Left lobe of liver (tissue), 2 donors: ENCODE results near the gene SYT10. TPM values are rescaled to one million over a fixed set of nuclear protein-coding genes. Genes with fewer than 3 reads are reported as not detected.
"Not testable (repeated sequence)": the region's sequence is repeated elsewhere in the genome, so short reads cannot be mapped to it uniquely, and the experiment has no call there.

Source experiments
- ATAC-seq: fragments of 200-7000 bp; cut with Tn5 transposase; one replicate; pipeline ENCODE4 v1.9.1; 2020; ENCODE audit warnings: mild to moderate bottlenecking, moderate library complexity
- DNase-seq: peaks from one replicate; pipeline ENCODE4 v3.0.0-alpha.2; 2020; ENCODE audit warnings: low spot score
- total RNA-seq: library from RNA; stranded (reverse); gene quantifications from one replicate; pipeline ENCODE4 v1.2.1, GENCODE V29; 2021
- donor health status: DM: no; HTN: no; CAD: no; lungs with moderate emphysema.
- donor health status: DM: no; HTN: yes; CAD: no.

The SYT10 gene
- total RNA-seq: 0.23 TPM

DNA sequence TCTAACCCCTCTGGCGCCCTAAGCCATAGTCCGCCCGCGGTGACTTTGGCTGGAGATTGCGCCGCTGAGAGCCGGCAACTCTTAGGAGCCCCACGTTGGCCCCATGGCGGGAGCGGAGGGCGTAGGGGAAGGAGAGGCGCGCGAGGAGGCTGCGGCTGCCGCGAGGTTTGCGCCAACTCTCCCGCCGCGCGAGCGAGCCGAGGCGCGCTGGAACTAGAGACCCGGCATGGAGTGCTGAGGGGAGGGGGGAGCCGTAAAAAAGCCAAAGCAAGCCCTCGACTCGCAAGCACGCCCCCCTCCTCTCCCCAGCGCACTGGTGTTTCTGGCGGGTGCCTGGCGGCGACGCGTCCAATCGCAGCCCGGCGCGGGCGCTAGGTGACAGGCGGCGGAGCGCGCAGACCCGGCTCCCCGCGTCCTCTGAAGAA lies at the start of gene SYT10:
Gene SYT10 (minus strand): TSS at position 233 of the 425 bp plus-strand sequence. CDS start 297 bp downstream, outside the sequence.
- DNase-seq (no peak), ATAC-seq (no peak)

GRCh38 chr12:33488036-33488435 lies 48.4 kb upstream of the SYT10 start:
- no peak for DNase-seq
- ATAC-seq: no peak

GRCh38 chr12:33486058-33486457 lies 46.4 kb upstream of the SYT10 start:
- ATAC-seq (no peak), DNase-seq (no peak)

- ATAC-seq (no peak), DNase-seq (no peak)
Measured at GRCh38 chr12:33484161-33484560, 44.5 kb upstream of the SYT10 start.

GRCh38 chr12:33480366-33480765 lies 40.7 kb upstream of the SYT10 start:
- DNase-seq: no peak
- ATAC-seq: no peak

- ATAC-seq (no peak), DNase-seq (no peak)
Measured at GRCh38 chr12:33476058-33476457, 36.4 kb upstream of the SYT10 start.

- ATAC-seq: no peak
- DNase-seq: no peak
Measured at GRCh38 chr12:33472299-33472698, 32.7 kb upstream of the SYT10 start.

- DNase-seq (no peak), ATAC-seq (no peak)
Measured at GRCh38 chr12:33455096-33455495, 15.5 kb upstream of the SYT10 start.

GRCh38 chr12:33450480-33450879 lies 10.9 kb upstream of the SYT10 start:
- no peak for ATAC-seq
- no peak for DNase-seq

DNA sequence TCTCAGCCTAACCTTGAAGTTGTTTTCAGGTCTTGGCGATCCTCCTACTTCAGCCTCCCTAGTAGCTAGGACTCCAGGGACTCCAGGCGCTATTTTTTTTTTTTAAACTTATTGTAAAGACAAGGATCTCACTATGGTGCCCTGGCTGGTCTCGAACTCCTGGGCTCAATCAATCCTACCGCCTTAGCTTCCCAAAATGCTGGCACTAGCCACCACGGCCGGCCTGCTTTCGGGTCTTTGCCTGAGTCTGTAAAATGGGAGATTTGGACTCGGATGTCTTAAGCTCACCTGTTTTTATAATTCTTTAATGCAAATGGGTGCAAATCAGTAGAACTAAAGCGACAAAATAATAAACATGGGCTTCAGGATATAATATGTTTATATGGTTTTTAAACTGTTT lies 858 bp upstream of the SYT10 start:
- DNase-seq (no peak), ATAC-seq (no peak)

DNA sequence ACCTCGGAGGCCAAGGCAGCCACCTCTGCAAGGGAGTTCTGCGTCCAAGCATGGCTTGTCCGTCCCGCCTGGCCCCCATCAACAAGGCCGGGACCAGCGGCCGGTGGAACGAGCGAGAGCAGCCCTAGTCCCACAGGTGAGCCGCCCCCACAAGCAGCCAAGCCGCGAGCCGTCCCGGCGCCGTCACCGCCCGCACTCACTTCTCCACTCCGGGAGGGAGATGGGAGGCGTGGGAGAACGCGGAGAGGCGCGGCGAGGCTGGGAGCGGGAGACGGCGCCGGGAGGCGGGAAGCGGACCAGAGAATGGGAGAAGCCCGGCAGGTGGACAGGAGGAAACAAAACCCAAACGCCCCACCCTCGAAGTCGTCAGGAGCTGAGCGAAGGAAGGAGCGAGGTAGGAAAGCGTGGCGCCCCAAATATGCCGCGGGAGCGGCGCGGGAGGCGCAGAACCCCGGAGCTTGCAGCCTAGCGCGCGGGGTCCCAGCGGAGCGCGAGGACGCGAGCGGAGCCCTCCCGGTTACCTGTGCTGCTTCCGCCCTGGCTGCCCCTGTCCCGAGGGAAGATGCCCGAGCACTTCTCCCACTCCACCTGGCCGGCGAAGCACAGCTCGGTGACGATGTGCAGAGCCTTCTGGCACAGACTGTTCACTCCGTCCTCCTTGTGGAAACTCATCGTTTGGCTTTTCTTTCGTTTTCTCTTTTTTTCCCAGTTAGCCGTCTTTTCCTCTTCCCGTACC lies 600 bp downstream of the SYT10 start:
- no peak for DNase-seq
- ATAC-seq: no peak

DNA sequence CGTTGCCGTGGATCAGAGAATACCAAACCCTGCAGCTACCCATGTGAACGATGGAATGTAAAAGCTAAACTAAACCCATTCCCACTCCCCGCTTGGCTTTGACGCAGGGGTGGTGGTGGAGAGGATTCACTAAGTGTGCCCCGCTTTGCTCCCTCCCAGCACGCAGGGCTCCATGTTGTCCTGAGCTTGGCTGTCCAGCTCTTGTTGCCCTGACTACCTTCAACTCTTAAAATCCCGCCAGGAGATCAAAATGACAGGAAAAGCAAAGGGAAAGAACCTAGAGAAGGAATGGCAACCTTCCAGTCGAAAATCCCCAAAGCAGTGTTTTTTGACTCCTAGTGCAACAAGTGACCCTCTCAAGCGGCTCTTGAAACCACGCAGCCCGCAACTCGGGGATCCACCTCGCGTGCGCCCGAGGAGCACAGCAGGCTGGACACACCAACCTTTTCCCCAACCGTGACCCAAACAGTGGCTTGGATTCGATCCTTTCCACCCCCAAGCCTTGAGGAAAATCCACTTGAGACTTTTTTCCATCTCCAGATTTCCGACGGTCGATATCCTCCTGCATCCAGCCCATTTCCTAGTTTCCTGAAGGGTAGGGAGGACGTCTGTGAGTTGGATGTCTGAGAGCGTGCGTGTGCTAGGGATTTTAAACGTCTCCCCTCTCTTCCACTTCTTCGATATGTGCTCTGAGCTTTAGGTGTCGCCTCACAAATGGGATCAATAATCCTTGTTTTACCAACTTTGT lies 1.4 kb downstream of the SYT10 start:
- DNase-seq (no peak), ATAC-seq (no peak)

DNA sequence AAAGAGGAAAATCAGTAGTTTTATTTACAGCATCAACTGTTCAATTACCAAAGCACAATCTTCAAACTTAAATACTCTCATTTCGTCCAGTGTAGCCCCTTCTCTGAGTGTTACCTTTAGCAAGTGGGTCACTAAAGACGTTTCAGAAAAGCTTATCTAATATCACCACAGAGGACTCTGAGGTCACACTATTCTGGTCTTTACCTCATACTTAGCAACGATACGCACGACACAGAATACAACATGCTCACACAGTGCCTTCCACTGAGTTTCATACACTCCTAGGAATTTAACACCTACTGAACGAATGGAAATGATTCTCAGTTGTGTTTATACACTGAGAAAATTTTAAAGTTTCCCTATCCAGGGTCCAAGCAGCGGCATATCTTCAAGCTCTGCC lies 2.0 kb downstream of the SYT10 start:
- ATAC-seq (no peak), DNase-seq (no peak)

DNA sequence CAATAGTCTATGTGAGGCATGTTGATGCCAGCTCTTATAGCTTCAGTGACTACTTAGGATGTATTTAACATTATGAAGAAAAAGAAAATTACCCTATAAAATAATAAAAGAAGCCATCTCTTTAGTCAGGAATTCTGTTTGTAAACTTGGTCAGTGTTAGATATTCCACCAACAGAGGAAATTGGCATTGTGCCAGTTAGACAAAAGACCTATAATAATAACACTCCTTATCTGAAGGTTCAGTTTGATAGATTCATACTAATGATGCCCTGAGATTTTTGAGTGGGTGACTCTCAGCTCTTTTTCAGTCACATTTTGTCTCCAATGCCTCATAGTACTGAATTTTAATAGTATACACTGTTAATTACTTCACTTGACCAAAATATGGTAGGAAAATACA lies 6.6 kb downstream of the SYT10 start:
- DNase-seq: no peak
- no peak for ATAC-seq

DNA sequence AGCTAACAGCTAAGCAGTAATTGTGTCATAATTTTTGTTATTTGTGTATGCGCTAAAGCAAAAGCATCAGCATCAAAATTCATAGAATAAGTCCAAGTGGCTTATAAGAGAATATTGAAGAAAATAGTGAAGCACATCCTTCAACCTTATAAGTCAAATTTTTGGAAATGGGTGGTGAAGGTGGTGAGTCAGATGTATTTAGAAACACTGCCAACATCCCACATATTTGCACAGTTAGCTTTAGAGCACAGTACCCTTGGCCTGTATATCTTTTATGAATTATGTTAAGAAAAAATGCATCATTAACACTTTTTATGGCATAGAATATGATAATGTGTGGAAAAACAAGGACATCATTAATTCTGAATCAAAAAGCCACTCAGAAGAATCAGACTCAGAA lies 8.0 kb downstream of the SYT10 start:
- ATAC-seq (no peak), DNase-seq (no peak)

DNA sequence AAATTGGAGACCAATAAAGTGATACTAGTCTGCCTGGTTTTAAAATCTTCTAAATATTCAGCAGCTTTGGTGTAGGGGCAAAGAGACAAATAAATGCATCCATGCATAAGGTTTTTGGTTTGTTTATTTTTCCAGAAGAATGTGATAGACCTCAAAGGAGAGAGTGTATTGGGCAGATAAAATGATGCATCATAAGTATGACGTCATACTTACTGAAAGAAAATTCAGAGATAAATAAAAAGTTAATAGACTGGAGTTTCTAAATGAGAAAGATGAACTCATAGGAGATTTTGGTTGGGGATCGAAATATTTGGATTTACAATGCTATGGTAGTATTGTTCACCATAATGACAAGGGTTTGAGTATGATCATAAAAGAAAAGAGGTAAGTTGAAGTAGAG lies 10.2 kb downstream of the SYT10 start:
- no peak for ATAC-seq

GRCh38 chr12:33427071-33427470 lies 12.5 kb downstream of the SYT10 start:
- DNase-seq (no peak), ATAC-seq (no peak)

More for the DNA sequence above, 10.2 kb downstream of the SYT10 start:
- no peak for DNase-seq

DNA sequence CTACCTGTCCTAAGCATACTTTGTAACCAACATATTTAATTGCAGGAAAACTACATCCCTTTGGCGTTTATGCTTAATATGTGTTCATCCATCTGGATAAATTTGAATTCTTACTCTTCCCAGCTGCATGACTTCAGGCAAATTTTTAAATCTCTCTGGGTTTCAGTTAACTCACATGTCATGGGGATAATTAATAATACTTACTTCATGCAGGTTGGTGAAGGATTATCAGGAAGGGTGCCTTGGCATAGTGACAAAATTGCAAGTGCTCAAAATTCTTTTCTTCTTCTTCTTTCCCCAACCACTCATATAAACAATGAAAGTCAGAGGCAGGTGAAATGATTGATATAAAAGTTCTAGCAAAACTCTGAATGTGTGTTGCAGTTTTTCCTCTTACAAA lies 15.9 kb downstream of the SYT10 start:
- ATAC-seq (no peak), DNase-seq (no peak)

GRCh38 chr12:33412410-33412809 lies 27.2 kb downstream of the SYT10 start:
- DNase-seq, ATAC-seq: not testable (repeated sequence)

- no peak for ATAC-seq
- no peak for DNase-seq
Measured at GRCh38 chr12:33383503-33383902, 56.1 kb downstream of the SYT10 start.

DNA sequence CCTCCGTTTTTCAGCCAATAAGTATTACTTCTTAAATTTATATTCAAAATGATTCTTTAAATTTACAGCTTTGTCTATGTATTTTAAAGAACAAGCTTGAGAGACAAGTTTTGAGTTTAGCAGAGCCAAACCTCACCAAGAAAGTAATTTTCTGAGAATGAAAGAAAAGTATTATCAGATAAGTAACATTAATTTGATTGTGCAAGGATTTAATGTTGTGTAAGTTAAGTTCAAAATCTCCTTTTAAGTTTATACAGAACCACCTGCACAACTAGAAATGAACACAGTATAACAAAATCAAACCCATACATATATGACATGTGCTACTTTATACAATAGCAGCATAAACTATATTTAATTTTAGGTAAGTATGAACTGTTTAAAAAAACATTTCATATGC lies 63.5 kb downstream of the SYT10 start:
- DNase-seq (no peak), ATAC-seq (no peak)

DNA sequence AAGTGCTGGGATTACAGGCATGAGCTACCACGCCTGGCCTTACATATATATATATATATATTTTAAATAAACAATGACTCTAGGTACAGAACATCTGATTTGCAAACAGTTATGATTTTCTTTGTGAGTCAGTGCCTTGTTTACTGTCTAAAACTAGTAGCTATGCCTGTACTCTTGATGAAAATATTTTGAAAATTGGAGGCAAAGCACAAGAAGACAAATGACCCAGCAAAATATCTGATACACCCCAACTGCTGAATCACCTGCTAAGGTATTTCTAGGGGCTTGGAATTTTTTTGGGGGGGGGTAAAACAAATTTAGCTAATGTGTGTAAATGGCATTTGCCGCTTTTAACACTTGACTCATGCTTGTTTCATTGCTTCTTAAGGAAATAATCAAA lies 69.3 kb downstream of the SYT10 start:
- ATAC-seq: no peak
- DNase-seq: no peak
